Neuron (in vitro differentiated cells): Measurements from ENCODE around the gene WASHC3.

Experiments used
- H2AFZ ChIP-seq: one replicate; pipeline ENCODE4 v1.6.1; 2013; ENCODE audit warnings: low read depth, mild to moderate bottlenecking, inconsistent platforms, low read length, moderate library complexity
- H3K27me3 ChIP-seq: one replicate; pipeline ENCODE4 v1.6.1; 2013; ENCODE audit warnings: low read length; ENCODE audit not compliant: insufficient read depth
- H3K36me3 ChIP-seq: one replicate; pipeline ENCODE4 v1.6.1; 2013; ENCODE audit warnings: low read length; ENCODE audit not compliant: insufficient read depth
- H3K4me1 ChIP-seq: one replicate; pipeline ENCODE4 v1.6.1; 2013; ENCODE audit warnings: low read length; ENCODE audit not compliant: insufficient read depth
- H3K4me3 ChIP-seq: 2 replicates; pipeline ENCODE4 v1.5.1; 2013; ENCODE audit warnings: mild to moderate bottlenecking, low read length, moderate library complexity
- H3K9me3 ChIP-seq: one replicate; pipeline ENCODE4 v1.6.1; 2013; ENCODE audit warnings: low read length

WASHC3 gene

GRCh38 chr12:101995684-101996083, 66.1 kb downstream of the WASHC3 start:
- H3K4me1 ChIP-seq, result no peaks in the 10 kb centered on the region
- H3K27me3 ChIP-seq, result no peaks in the 10 kb centered on the region
- no peaks in the 10 kb centered on the region for H3K9me3 ChIP-seq
- no peaks in the 10 kb centered on the region for H3K36me3 ChIP-seq
- H3K4me3 ChIP-seq, result no peak overlapping the region
- H2AFZ ChIP-seq, result no peak overlapping the region

- no peak overlapping the region for H3K4me3 ChIP-seq
- H3K4me1 ChIP-seq, result no peaks in the 10 kb centered on the region
- no peaks in the 10 kb centered on the region for H3K9me3 ChIP-seq
- no peaks in the 10 kb centered on the region for H3K27me3 ChIP-seq
- H3K36me3 ChIP-seq, result no peaks in the 10 kb centered on the region
- no peak overlapping the region for H2AFZ ChIP-seq
These were observed 69.7 kb downstream of the WASHC3 start for GRCh38 chr12:101992091-101992490.

- H2AFZ ChIP-seq, result no peak overlapping the region
- no peak overlapping the region for H3K4me3 ChIP-seq
- no peaks in the 10 kb centered on the region for H3K36me3 ChIP-seq
- H3K9me3 ChIP-seq, result no peaks in the 10 kb centered on the region
- H3K4me1 ChIP-seq, result peaks cover 6% of the 10 kb centered on the region
- no peaks in the 10 kb centered on the region for H3K27me3 ChIP-seq
These were observed 79.5 kb downstream of the WASHC3 start for GRCh38 chr12:101982307-101982706.

- no peaks in the 10 kb centered on the region for H3K36me3 ChIP-seq
- H3K9me3 ChIP-seq, result no peaks in the 10 kb centered on the region
- H3K4me1 ChIP-seq, result peaks cover 6% of the 10 kb centered on the region
- no peak overlapping the region for H3K4me3 ChIP-seq
- H3K27me3 ChIP-seq, result no peaks in the 10 kb centered on the region
- H2AFZ ChIP-seq, result no peak overlapping the region
These were observed 79.9 kb downstream of the WASHC3 start for GRCh38 chr12:101981868-101982267.

GRCh38 chr12:101968770-101969169, 93.0 kb downstream of the WASHC3 start:
- Histone ChIP-seq H3K36me3 (no peaks in the 10 kb centered on the region), H2AFZ (no peak overlapping the region), H3K4me1 (no peaks in the 10 kb centered on the region), H3K9me3 (no peaks in the 10 kb centered on the region), H3K4me3 (no peak overlapping the region), H3K27me3 (no peaks in the 10 kb centered on the region)

- Histone ChIP-seq H3K9me3 (no peaks in the 10 kb centered on the region), H3K4me3 (no peak overlapping the region), H3K36me3 (no peaks in the 10 kb centered on the region), H3K4me1 (no peaks in the 10 kb centered on the region), H3K27me3 (no peaks in the 10 kb centered on the region), H2AFZ (no peak overlapping the region)
These were observed 94.3 kb downstream of the WASHC3 start for GRCh38 chr12:101967506-101967905.

GRCh38 chr12:101966496-101966895, 95.3 kb downstream of the WASHC3 start:
- Histone ChIP-seq H3K27me3 (no peaks in the 10 kb centered on the region), H3K4me3 (no peak overlapping the region), H3K4me1 (no peaks in the 10 kb centered on the region), H2AFZ (no peak overlapping the region), H3K9me3 (no peaks in the 10 kb centered on the region), H3K36me3 (no peaks in the 10 kb centered on the region)

- Histone ChIP-seq H3K9me3 (no peaks in the 10 kb centered on the region), H3K4me3 (no peak overlapping the region), H3K4me1 (no peaks in the 10 kb centered on the region), H2AFZ (no peak overlapping the region), H3K27me3 (no peaks in the 10 kb centered on the region), H3K36me3 (no peaks in the 10 kb centered on the region)
These were observed 98.1 kb downstream of the WASHC3 start for GRCh38 chr12:101963697-101964096.
